Spleen (tissue), 7 donors: ENCODE results near the gene DPYSL5.

ENCODE experiments used
- POLR2A ChIP-seq, 3 donors: fragments of 450-650 bp; IDR thresholded peaks; one replicate each; pipeline ENCODE4 v1.5.1; 2017; ENCODE audit warnings: antibody characterized with exemption in 3 of 3, mild to moderate bottlenecking in 1 of 3
- TF ChIP-seq, protein P1 (sequence below), 11 experiments: fragments of 200-600 bp in 7 of 11; fragments of 450-650 bp in 4 of 11; sonication (generic) in 4 of 11; IDR thresholded peaks in 8 of 11; conservative IDR thresholded peaks in 3 of 11; 1 replicate in 7 of 11; 2 replicates in 4 of 11; pipeline versions ENCODE4 v1.4.0 to v1.8.0; 2016 to 2021; ENCODE audit warnings: antibody characterized with exemption in 11 of 11, inconsistent platforms in 4 of 11, mild to moderate bottlenecking in 1 of 11
- donor health status: DM: no; HTN: no; CAD: no; lungs with moderate emphysema.
- donor health status: DM: no; HTN: no; CAD: no.
- donor health status: DM: no; HTN: no; CAD: no.

- no peak for TF ChIP-seq POLR2A (IDR thresholded peaks at IDR 0.05)
- TF ChIP-seq, protein P1, sequence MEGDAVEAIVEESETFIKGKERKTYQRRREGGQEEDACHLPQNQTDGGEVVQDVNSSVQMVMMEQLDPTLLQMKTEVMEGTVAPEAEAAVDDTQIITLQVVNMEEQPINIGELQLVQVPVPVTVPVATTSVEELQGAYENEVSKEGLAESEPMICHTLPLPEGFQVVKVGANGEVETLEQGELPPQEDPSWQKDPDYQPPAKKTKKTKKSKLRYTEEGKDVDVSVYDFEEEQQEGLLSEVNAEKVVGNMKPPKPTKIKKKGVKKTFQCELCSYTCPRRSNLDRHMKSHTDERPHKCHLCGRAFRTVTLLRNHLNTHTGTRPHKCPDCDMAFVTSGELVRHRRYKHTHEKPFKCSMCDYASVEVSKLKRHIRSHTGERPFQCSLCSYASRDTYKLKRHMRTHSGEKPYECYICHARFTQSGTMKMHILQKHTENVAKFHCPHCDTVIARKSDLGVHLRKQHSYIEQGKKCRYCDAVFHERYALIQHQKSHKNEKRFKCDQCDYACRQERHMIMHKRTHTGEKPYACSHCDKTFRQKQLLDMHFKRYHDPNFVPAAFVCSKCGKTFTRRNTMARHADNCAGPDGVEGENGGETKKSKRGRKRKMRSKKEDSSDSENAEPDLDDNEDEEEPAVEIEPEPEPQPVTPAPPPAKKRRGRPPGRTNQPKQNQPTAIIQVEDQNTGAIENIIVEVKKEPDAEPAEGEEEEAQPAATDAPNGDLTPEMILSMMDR (IDR thresholded peaks at IDR 0.05 in 8 of 11, conservative IDR thresholded peaks at IDR 0.05 in 3 of 11): no peak
Measured at GRCh38 chr2:26957041-26957440, 109.1 kb downstream of the DPYSL5 start.
